HCT116 (cell line): ENCODE data around the gene GET3. TPM values are rescaled to one million over a fixed set of nuclear protein-coding genes. Genes with fewer than 3 reads are reported as not detected.

Source experiments
- ATAC-seq: fragments of 200-7000 bp; cut with Tn5 transposase; 2 replicates; pipeline ENCODE4 v1.9.1; 2020; ENCODE audit warnings: mild to moderate bottlenecking, moderate library complexity
- BruUV-seq: library from RNA; stranded (reverse); fragments of 400-500 nt; replicated peaks from 2 replicates; lab custom pipeline; 2021; lab: Mats Ljungman, UMichigan
- CTCF ChIA-PET: fragments of 300-600 bp; sonication (Branson Sonifier 250); formaldehyde crosslinking; loops from one replicate; lab custom pipeline; 2021; ENCODE audit warnings: antibody characterized with exemption; lab: Charles Lee
- POLR2A ChIA-PET: fragments of 300-600, 350-600 bp; sonication (Branson Sonifier 250); formaldehyde crosslinking; loops from one replicate; lab custom pipeline; 2021; ENCODE audit warnings: antibody characterized with exemption; lab: Charles Lee
- RAD21 ChIA-PET, 2 experiments: fragments of 300-600 bp; sonication (Branson Sonifier 250); formaldehyde crosslinking; loops; one replicate each; lab custom pipeline; 2023; ENCODE audit warnings: low total read pairs in 2 of 2; ENCODE audit not compliant: uncharacterized antibody in 2 of 2, unreplicated experiment in 2 of 2, low non-redundant PET in 1 of 2; lab: Charles Lee
- DNase-seq: peaks from one replicate; pipeline ENCODE4 v3.0.0-alpha.2; 2010; ENCODE audit warnings: low read depth, low spot score
- H2AFZ ChIP-seq: fragments of 200-600 bp; shearing (Covaris generic), sonication (generic); 2 replicates; pipeline ENCODE4 v1.6.1; 2017; ENCODE audit warnings: low read depth, mixed run types, mixed read lengths, antibody characterized with exemption, low read length; ENCODE audit not compliant: poor library complexity, severe bottlenecking
- H3K27ac ChIP-seq: 2 replicates; pipeline ENCODE4 v1.5.1; 2012; ENCODE audit warnings: low read depth, low read length
- H3K27me3 ChIP-seq: fragments of 200-600 bp; sonication (generic); 2 replicates; pipeline ENCODE4 v1.6.1; 2016; ENCODE audit warnings: mixed run types, low read length, mixed read lengths; ENCODE audit not compliant: insufficient read depth
- H3K36me3 ChIP-seq, 2 experiments: fragments of 200-500 bp in 1 of 2; fragments of 200-600 bp in 1 of 2; sonication (Bioruptor generic) in 1 of 2; sonication (generic) in 1 of 2; 2 replicates each; pipeline versions ENCODE4 v1.5.1 to v1.6.1; 2014 to 2016; ENCODE audit warnings: low read length in 2 of 2, inconsistent platforms in 1 of 2, mixed read lengths in 1 of 2, mixed run types in 1 of 2; ENCODE audit not compliant: insufficient read depth in 2 of 2, control insufficient read depth in 1 of 2
- H3K4me1 ChIP-seq, 2 experiments: fragments of 200-600 bp in 1 of 2; sonication (generic) in 1 of 2; 2 replicates each; pipeline versions ENCODE4 v1.5.1 to v1.6.1; 2012 to 2017; ENCODE audit warnings: low read length in 2 of 2, inconsistent platforms in 1 of 2, mild to moderate bottlenecking in 1 of 2, mixed read lengths in 1 of 2, mixed run types in 1 of 2, moderate library complexity in 1 of 2; ENCODE audit not compliant: insufficient read depth in 2 of 2, control insufficient read depth in 1 of 2
- H3K4me2 ChIP-seq: fragments of 200-600 bp; sonication (generic); 2 replicates; pipeline ENCODE4 v1.6.1; 2017; ENCODE audit warnings: mixed run types, low read length, mixed read lengths
- H3K4me3 ChIP-seq, 2 experiments: fragments of 200-600 bp in 1 of 2; sonication (generic) in 1 of 2; replicated peaks in 1 of 2; 2 replicates each; pipeline ENCODE4 v1.5.1; 2011 to 2016; ENCODE audit warnings: low read length in 2 of 2, control low read depth in 1 of 2, low read depth in 1 of 2, mild to moderate bottlenecking in 1 of 2, mixed read lengths in 1 of 2, mixed run types in 1 of 2
- H3K79me2 ChIP-seq: fragments of 200-600 bp; sonication (generic); 2 replicates; pipeline ENCODE4 v1.6.1; 2017; ENCODE audit warnings: mild to moderate bottlenecking, mixed run types, low read length, moderate library complexity, mixed read lengths; ENCODE audit not compliant: insufficient read depth
- H3K9ac ChIP-seq: fragments of 200-600 bp; sonication (generic); 2 replicates; pipeline ENCODE4 v1.6.1; 2016; ENCODE audit warnings: low read length, mixed read lengths
- H3K9me2 ChIP-seq: fragments of 200-600 bp; sonication (generic), shearing (Covaris generic); 2 replicates; pipeline ENCODE4 v1.6.1; 2017; ENCODE audit warnings: mixed run types, mild to moderate bottlenecking, moderate library complexity; ENCODE audit not compliant: insufficient read depth
- H3K9me3 ChIP-seq, 2 experiments: fragments of 200-500 bp in 1 of 2; fragments of 200-600 bp in 1 of 2; sonication (Bioruptor generic) in 1 of 2; sonication (generic) in 1 of 2; 2 replicates each; pipeline ENCODE4 v1.6.1; 2014 to 2017; ENCODE audit warnings: low read length in 2 of 2, mixed read lengths in 2 of 2, inconsistent platforms in 1 of 2, low read depth in 1 of 2, mild to moderate bottlenecking in 1 of 2, mixed run types in 1 of 2, moderate library complexity in 1 of 2; ENCODE audit not compliant: control insufficient read depth in 1 of 2, insufficient read depth in 1 of 2
- H4K20me1 ChIP-seq: fragments of 200-600 bp; sonication (generic), shearing (Covaris generic); 2 replicates; pipeline ENCODE4 v1.6.1; 2017; ENCODE audit warnings: mixed run types, mild to moderate bottlenecking, moderate library complexity; ENCODE audit not compliant: insufficient read depth
- EZH2phosphoT487 ChIP-seq: fragments of 200-600 bp; IDR thresholded peaks from 2 replicates; pipeline ENCODE4 v1.6.1; 2018; ENCODE audit warnings: antibody characterized with exemption, borderline replicate concordance
- REST ChIP-seq: IDR thresholded peaks from 2 replicates; pipeline ENCODE4 v1.6.1; 2012; ENCODE audit warnings: low read depth
- ZFX ChIP-seq: fragments of 450-650 bp; IDR thresholded peaks from 2 replicates; pipeline ENCODE4 v1.6.1; 2017
- intact Hi-C: fragments of 100-400 bp; cut with micrococcal nuclease; formaldehyde crosslinking; loops from 2 replicates; pipeline ENCODE4 v1.10.0; 2022
- total RNA-seq: library from RNA; stranded (reverse); gene quantifications from one replicate; pipeline ENCODE4 v1.2.1, GENCODE V29; 2021; ENCODE audit not compliant: unreplicated experiment

Gene GET3
- total RNA-seq, 1 experiment from 2014 or later, result 77.6 TPM

DNA sequence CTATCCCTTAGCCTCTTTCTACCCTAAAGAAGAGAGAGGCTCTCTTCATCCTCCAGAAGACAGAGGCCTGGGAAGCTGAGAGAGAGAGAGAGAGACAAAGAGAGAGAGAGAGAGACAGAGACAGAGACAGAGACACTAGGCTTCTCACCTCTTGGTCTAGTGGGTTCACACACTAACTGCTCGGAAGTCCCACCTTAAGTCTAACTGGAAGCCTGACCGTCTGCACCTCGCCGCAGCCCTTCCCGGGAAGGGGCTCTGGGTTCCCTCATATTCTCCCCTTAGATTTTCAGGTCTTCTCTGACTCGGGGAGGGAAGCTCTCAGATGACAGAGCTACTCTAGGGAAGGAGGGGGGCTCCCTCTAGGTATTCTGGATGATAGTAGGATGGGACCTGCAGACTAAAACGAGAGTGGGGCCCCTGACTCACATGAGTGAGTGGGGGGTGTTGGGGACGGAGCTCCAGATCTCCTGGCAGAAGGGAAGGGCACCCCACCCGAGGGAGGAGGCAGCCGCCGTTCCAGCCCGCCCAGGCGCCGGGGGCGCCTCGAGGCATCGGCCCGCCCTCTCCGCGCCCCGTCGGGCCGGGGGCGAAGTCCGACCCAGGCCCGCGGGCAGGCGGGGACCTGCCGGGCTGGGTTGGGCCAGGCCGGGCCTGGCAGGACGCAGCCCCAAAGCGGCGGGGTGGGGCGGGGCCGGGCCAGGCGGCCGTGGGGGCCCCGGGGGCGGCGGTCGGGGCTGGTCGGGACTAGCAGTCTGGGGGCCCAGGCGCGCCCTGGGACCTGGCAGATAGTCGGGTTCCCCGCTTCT lies 52.0 kb downstream of the GET3 start:
- no TSS peak for BruUV-seq
- H3K4me3 ChIP-seq, result peak overlapping the region; percentile 77 to 84
- peaks cover 19% of the 10 kb centered on the region for H3K79me2 ChIP-seq
- POLR2A ChIA-PET, result interaction anchor here (1.5 kb wide), 1 partner anchor 865 kb away, joined by 3 read pairs; the partner anchor contains the start of gene ZNF700
- ATAC-seq, result peak; percentile 3
- H3K9me3 ChIP-seq, result no peaks in the 10 kb centered on the region
- CTCF ChIA-PET, result interaction anchor here (1.8 to 7.4 kb wide), 2 partner anchors 13 to 23 kb away, joined by 9 to 88 read pairs; partner anchors contain the start of gene HOOK2
- H4K20me1 ChIP-seq, result no peaks in the 10 kb centered on the region
- H3K36me3 ChIP-seq, result no peaks in the 10 kb centered on the region
- peak overlapping the region; percentile 99 for H3K4me2 ChIP-seq
- no peaks in the 10 kb centered on the region for H3K27me3 ChIP-seq
- DNase-seq, result no peak
- TF ChIP-seq EZH2phosphoT487 (no peak), REST (no peak), ZFX (peak; percentile 61)
- H2AFZ ChIP-seq, result no peak overlapping the region
- peak overlapping the region; percentile 93 for H3K9ac ChIP-seq
- no peaks in the 10 kb centered on the region for H3K9me2 ChIP-seq
- peaks cover 63 to 92% of the 10 kb centered on the region in 2 experiments for H3K4me1 ChIP-seq
- intact Hi-C loops, result no loop called here
- RAD21 ChIA-PET, result interaction anchor here in 1 of 2 experiments (1.2 kb wide), 1 partner anchor 10 kb away, joined by 4 read pairs; no protein-coding TSS in a partner anchor
- H3K27ac ChIP-seq, result peak overlapping the region; percentile 96
